ENCODE measurements around the gene LDLR.
"Not testable (repeated sequence)": the region's sequence is repeated elsewhere in the genome, so short reads cannot be mapped to it uniquely, and the experiment has no call there.

LDLR gene

DNA sequence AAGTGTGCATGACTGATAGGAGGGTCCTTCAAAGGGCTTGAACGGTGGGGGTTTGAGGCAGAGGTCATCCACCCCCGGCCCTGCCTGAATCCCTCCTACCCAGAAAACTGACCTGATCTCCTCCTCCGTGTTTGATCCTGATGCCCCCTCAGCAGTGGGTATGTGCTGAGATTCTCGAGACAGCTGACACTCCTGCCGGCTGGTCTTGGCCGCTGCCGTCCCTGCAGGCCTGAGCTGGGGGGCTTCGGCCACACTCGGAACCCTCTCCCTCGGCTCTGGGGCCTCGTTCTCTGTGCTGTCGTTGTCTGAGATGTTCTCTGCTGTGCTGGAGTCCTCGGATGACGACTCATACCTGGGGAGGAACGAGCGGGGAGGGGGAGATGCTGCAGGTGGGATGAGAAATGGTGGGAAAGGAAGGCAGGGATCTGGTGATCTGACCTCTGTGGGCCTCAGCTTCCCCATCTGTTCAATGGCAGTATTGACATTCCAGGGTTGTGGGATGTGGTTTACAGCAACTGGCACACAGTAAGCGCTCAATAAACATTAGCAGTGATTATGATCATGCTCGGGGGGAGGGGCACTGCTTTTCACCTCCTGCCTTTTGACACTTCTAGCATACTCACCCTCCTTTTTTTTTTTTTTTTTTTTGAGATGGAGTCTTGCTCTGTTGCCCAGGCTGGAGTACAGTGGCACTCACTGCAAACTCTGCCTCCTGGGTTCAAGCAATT is 87.4 kb downstream of the LDLR start:
- no peak overlapping the region for H3K4me3 ChIP-seq (ENCODE audit: low read length, poor library complexity, severe bottlenecking)
- H3K9ac ChIP-seq (ENCODE audit: low read depth, low read length, poor library complexity, severe bottlenecking), result no peak overlapping the region
- no peak overlapping the region for H2AFZ ChIP-seq (ENCODE audit: low read length)
- H4K20me1 ChIP-seq (ENCODE audit: insufficient read depth, low read length, poor library complexity, severe bottlenecking), result no peaks in the 10 kb centered on the region
- no peaks in the 10 kb centered on the region for H3K27me3 ChIP-seq (ENCODE audit: insufficient read depth, low read length, poor library complexity, severe bottlenecking)
- H3K9me3 ChIP-seq (ENCODE audit: insufficient read depth, low read depth, low read length), result no peaks in the 10 kb centered on the region
- no peak overlapping the region for H3K4me2 ChIP-seq (ENCODE audit: low read depth, low read length, poor library complexity, severe bottlenecking)
- H3K9me2 ChIP-seq (replicated peaks; ENCODE audit: low read depth, low read length), result no peaks in the 10 kb centered on the region
- TF ChIP-seq, protein P1, sequence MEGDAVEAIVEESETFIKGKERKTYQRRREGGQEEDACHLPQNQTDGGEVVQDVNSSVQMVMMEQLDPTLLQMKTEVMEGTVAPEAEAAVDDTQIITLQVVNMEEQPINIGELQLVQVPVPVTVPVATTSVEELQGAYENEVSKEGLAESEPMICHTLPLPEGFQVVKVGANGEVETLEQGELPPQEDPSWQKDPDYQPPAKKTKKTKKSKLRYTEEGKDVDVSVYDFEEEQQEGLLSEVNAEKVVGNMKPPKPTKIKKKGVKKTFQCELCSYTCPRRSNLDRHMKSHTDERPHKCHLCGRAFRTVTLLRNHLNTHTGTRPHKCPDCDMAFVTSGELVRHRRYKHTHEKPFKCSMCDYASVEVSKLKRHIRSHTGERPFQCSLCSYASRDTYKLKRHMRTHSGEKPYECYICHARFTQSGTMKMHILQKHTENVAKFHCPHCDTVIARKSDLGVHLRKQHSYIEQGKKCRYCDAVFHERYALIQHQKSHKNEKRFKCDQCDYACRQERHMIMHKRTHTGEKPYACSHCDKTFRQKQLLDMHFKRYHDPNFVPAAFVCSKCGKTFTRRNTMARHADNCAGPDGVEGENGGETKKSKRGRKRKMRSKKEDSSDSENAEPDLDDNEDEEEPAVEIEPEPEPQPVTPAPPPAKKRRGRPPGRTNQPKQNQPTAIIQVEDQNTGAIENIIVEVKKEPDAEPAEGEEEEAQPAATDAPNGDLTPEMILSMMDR (conservative IDR thresholded peaks at IDR 0.05; ENCODE audit: low read length), result no peak
- TF ChIP-seq EZH2phosphoT487 (IDR thresholded peaks at IDR 0.05; ENCODE audit: borderline replicate concordance), result no peak
- no peaks in the 10 kb centered on the region for H3K4me1 ChIP-seq (ENCODE audit: insufficient read depth, low read length, poor library complexity, severe bottlenecking)
- H3F3A ChIP-seq (ENCODE audit: low read depth), result no peaks in the 10 kb centered on the region
- no peaks in the 10 kb centered on the region for H3K79me2 ChIP-seq (ENCODE audit: insufficient read depth, low read length)
- H3K36me3 ChIP-seq (ENCODE audit: insufficient read depth, low read length), result no peaks in the 10 kb centered on the region

DNA sequence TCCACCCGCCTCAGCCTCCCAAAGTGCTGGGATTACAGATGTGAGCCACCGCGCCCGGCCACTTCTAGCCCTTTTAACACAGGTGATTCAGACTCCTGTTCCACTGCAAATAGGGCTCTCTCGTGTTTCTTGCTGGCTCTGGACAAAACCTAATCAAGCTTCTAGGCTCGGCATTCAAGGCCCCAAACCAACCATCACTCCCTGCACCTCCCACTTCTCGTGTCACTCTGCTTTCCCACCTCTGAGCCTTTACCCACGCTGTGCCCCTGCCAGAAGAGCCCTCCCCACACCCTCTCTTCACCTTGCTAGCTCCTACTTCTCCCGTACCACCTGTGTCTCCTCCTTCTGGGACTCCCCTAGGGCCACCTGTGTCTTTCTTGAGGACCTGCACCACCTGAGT is 88.3 kb downstream of the LDLR start:
- Histone ChIP-seq H3K79me2 (ENCODE audit: insufficient read depth, low read length) (no peaks in the 10 kb centered on the region), H3F3A (ENCODE audit: low read depth) (no peaks in the 10 kb centered on the region)

DNA sequence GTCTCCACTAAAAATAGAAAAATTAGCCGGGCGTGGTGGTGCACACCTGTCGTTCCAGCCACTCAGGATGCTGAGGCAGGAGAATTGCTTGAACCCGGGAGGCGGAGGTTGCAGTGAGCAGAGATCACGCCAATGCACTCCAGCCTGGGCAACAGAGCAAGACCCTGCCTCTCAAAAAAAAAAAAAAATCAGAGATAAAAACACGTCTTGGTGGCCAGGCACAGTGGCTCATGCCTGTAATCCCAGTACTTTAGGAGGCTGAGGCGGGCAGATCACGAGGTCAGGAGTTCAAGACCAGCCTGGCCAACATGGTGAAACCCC is 89.8 kb downstream of the LDLR start:
- not testable (repeated sequence) for H2AFZ ChIP-seq (ENCODE audit: low read length); H3K4me3 ChIP-seq (ENCODE audit: low read length, poor library complexity, severe bottlenecking); H3K9ac ChIP-seq (ENCODE audit: low read depth, low read length, poor library complexity, severe bottlenecking); H3F3A ChIP-seq (ENCODE audit: low read depth); H3K27me3 ChIP-seq (ENCODE audit: insufficient read depth, low read length, poor library complexity, severe bottlenecking); H3K79me2 ChIP-seq (ENCODE audit: insufficient read depth, low read length); H3K9me2 ChIP-seq (replicated peaks; ENCODE audit: low read depth, low read length); H3K4me2 ChIP-seq (ENCODE audit: low read depth, low read length, poor library complexity, severe bottlenecking); H3K9me3 ChIP-seq (ENCODE audit: insufficient read depth, low read depth, low read length); H4K20me1 ChIP-seq (ENCODE audit: insufficient read depth, low read length, poor library complexity, severe bottlenecking); H3K4me1 ChIP-seq (ENCODE audit: insufficient read depth, low read length, poor library complexity, severe bottlenecking); H3K36me3 ChIP-seq (ENCODE audit: insufficient read depth, low read length)

More for the DNA sequence above, 88.3 kb downstream of the LDLR start:
- no peaks in the 10 kb centered on the region for H3K9me2 ChIP-seq (replicated peaks; ENCODE audit: low read depth, low read length)
- no peak overlapping the region for H3K4me3 ChIP-seq (ENCODE audit: low read length, poor library complexity, severe bottlenecking)
- no peaks in the 10 kb centered on the region for H3K36me3 ChIP-seq (ENCODE audit: insufficient read depth, low read length)
- H3K9me3 ChIP-seq (ENCODE audit: insufficient read depth, low read depth, low read length), result no peaks in the 10 kb centered on the region
- no peak overlapping the region for H2AFZ ChIP-seq (ENCODE audit: low read length)
- H3K27me3 ChIP-seq (ENCODE audit: insufficient read depth, low read length, poor library complexity, severe bottlenecking), result no peaks in the 10 kb centered on the region
- no peak overlapping the region for H3K9ac ChIP-seq (ENCODE audit: low read depth, low read length, poor library complexity, severe bottlenecking)
- H3K4me2 ChIP-seq (ENCODE audit: low read depth, low read length, poor library complexity, severe bottlenecking), result no peak overlapping the region
- H4K20me1 ChIP-seq (ENCODE audit: insufficient read depth, low read length, poor library complexity, severe bottlenecking), result no peaks in the 10 kb centered on the region
- TF ChIP-seq, protein P1 (conservative IDR thresholded peaks at IDR 0.05; ENCODE audit: low read length), result no peak
- TF ChIP-seq EZH2phosphoT487 (IDR thresholded peaks at IDR 0.05; ENCODE audit: borderline replicate concordance), result no peak
- no peaks in the 10 kb centered on the region for H3K4me1 ChIP-seq (ENCODE audit: insufficient read depth, low read length, poor library complexity, severe bottlenecking)

DNA sequence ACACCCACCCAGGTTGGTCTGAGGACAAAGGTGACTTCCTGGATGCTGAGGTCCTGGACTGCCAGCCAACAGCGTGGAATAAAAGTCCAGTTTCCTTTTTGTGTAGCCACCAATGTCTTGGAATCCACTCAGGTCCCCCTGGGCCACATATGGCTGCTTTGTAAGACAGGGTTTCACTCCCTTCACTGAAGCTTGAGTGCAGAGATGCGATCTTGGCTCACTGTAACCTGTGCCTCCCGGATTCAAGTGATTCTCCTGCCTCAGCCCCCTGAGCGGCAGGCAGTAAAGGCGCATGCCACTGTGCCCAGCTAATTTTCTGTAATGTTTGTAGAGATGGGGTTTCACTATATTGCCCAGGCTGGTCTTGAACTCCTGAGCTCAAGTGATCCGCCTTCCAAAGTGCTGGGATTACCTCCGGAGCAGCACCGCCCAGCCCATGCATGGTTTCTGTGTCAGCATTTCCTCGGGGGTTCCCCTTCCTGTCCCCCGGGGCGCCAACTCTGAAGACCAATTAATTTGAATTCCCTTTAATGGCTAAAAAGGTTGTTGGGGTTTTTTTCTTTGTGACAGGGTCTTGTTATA is 90.5 kb downstream of the LDLR start:
- Histone ChIP-seq H3K9ac (ENCODE audit: low read depth, low read length, poor library complexity, severe bottlenecking) (no peak overlapping the region), H3K4me3 (ENCODE audit: low read length, poor library complexity, severe bottlenecking) (no peak overlapping the region), H3K27me3 (ENCODE audit: insufficient read depth, low read length, poor library complexity, severe bottlenecking) (no peaks in the 10 kb centered on the region), H3K9me2 (replicated peaks; ENCODE audit: low read depth, low read length) (no peaks in the 10 kb centered on the region), H3F3A (ENCODE audit: low read depth) (no peaks in the 10 kb centered on the region), H3K79me2 (ENCODE audit: insufficient read depth, low read length) (no peaks in the 10 kb centered on the region), H4K20me1 (ENCODE audit: insufficient read depth, low read length, poor library complexity, severe bottlenecking) (no peaks in the 10 kb centered on the region), H3K4me1 (ENCODE audit: insufficient read depth, low read length, poor library complexity, severe bottlenecking) (no peaks in the 10 kb centered on the region), H3K4me2 (ENCODE audit: low read depth, low read length, poor library complexity, severe bottlenecking) (no peak overlapping the region), H2AFZ (ENCODE audit: low read length) (no peak overlapping the region), H3K36me3 (ENCODE audit: insufficient read depth, low read length) (no peaks in the 10 kb centered on the region), H3K9me3 (ENCODE audit: insufficient read depth, low read depth, low read length) (no peaks in the 10 kb centered on the region)
- TF ChIP-seq, protein P1 (conservative IDR thresholded peaks at IDR 0.05; ENCODE audit: low read length), result no peak
- no peak for TF ChIP-seq EZH2phosphoT487 (IDR thresholded peaks at IDR 0.05; ENCODE audit: borderline replicate concordance)
